Measurements from ENCODE around the gene CYP26B1.

Gene CYP26B1

GRCh38 chr2:72081451-72081850, 66.2 kb downstream of the CYP26B1 start:
- peak; percentile 65 for DNase-seq

- DNase-seq, result no peak
Measured at GRCh38 chr2:72080286-72081145, 67.1 kb downstream of the CYP26B1 start.
